PC-9 (cell line): ENCODE data around the gene ZNF423.

Source experiments
- EZH2 ChIP-seq: fragments of 200-600 bp; sonication (generic); IDR thresholded peaks from 2 replicates; pipeline ENCODE4 v1.8.0; 2017; ENCODE audit warnings: antibody characterized with exemption, low read depth
- TF ChIP-seq, protein P1 (sequence below): fragments of 200-600 bp; sonication (generic); conservative IDR thresholded peaks from 2 replicates; pipeline ENCODE4 v1.6.1; 2017; ENCODE audit warnings: mixed run types, antibody characterized with exemption, mild to moderate bottlenecking, moderate library complexity

- TF ChIP-seq, protein P1, sequence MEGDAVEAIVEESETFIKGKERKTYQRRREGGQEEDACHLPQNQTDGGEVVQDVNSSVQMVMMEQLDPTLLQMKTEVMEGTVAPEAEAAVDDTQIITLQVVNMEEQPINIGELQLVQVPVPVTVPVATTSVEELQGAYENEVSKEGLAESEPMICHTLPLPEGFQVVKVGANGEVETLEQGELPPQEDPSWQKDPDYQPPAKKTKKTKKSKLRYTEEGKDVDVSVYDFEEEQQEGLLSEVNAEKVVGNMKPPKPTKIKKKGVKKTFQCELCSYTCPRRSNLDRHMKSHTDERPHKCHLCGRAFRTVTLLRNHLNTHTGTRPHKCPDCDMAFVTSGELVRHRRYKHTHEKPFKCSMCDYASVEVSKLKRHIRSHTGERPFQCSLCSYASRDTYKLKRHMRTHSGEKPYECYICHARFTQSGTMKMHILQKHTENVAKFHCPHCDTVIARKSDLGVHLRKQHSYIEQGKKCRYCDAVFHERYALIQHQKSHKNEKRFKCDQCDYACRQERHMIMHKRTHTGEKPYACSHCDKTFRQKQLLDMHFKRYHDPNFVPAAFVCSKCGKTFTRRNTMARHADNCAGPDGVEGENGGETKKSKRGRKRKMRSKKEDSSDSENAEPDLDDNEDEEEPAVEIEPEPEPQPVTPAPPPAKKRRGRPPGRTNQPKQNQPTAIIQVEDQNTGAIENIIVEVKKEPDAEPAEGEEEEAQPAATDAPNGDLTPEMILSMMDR, result no peak
- no peak for TF ChIP-seq EZH2
Observed at GRCh38 chr16:49671333-49671732, 184.6 kb downstream of the ZNF423 start.
